ENCODE data around the gene LGI2.
"Not testable (repeated sequence)": the region's sequence is repeated elsewhere in the genome, so short reads cannot be mapped to it uniquely, and the experiment has no call there.

The LGI2 gene

GRCh38 chr4:25050370-25051078 is 19.8 kb upstream of the LGI2 start:
- no peak for DNase-seq (ENCODE audit: low read depth)

GRCh38 chr4:25043548-25043947 is 12.8 kb upstream of the LGI2 start:
- no peak for DNase-seq (ENCODE audit: low read depth)

DNA sequence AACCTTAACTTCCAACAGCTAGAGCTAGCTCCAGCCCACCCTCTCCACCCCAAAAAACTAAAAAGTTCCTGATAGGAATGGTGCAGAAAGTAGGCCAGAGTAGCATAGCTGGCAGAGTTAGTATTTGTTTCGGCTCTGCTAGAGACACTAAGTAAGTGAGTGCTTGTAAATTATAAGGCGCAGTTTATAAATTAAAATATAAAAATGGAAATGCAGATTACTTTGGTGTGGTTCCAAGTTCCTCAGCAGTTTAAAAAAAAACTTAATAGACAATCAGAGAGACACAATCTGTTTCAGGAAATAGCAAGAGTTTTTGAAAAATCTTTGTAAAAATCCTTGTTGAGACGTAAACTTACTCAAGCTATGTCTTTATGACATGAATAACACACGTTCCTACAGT is 2.8 kb upstream of the LGI2 start:
- no peak for DNase-seq (ENCODE audit: low read depth)

DNA sequence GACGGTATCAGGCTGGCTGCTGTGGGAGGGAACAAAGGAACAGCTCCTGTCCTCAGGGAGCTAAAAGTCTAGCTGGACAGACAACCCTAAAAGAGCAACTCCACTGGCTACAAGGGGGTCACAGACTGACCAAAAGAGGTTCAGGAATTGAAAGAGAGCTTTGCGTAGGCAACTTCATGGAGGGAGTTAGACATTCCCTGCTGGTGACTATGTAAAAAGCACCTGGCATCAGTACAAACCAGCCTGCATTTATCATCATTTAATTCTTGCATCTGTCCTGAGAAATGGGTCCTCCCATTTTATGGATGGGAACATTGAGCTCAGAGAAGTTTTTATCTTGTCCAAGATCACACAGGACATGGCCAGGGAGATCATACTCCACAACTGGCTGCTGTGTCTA is 1.4 kb upstream of the LGI2 start:
- no peak for DNase-seq (ENCODE audit: low read depth)

DNA sequence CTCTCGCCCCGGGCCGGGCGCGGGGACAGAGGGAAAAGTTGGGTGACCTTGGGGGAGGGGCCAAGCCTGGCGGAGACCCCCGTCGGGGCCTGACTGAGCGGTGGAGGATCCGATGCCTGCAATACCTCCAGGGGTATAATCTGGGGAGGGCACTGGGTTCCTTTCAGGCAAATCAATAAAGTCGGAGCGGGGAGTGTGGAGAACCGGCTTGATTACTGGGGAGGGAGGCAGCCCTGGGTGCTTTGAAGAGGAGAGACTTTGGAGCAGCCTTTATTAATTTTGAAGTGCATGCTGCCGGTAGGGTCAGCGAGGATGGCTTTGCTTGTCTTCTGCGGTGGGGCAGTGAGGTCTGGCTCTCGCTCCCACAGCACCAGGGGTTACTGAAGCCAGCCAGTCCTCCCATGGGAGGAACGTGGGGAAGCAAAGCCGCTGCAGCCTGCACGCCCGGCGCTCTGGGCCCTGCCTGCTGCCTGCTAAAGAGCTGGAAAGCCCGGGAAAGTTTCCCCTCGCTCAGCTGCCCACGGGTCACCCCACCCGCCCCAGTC is 403 bp upstream of the LGI2 start:
- DNase-seq (ENCODE audit: low read depth): no peak

DNA sequence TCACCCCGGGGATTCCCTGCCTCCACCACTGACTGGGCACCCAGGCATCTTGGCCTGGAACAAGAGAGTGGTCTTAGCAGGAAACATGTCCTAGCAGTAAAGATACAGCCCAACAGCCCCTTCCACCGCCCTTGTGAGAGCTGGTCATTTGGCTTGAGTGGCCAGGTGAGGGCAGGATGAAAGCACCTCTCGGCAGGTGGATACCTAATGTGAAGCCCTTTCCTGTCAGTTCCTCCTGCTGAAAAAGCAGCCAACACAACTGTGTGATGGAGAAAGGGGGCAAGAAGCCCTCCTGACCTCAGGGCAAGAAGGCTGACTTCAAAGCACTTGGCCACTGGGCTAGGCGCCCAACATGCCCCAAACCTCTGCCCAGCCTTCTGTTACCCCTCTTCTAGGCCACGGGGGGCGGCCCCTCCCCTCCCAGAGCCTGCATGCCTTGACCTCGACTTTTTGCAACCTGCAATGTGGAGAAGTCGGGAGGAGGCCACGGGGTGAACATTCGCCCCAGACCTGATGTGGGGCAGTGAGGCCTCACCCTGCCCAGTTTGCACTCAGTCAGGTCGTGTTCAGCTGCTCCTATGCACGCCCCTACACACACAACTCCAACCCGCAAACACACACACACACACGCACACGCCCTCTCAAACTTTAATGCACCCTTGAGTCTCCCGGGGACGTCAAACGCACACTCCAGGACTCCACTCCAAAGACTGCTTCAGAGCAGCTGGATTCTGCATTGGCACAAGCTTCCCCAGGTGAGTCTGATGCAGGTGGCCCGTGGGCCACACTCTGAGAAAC is 1.1 kb downstream of the LGI2 start:
- no peak for DNase-seq (ENCODE audit: low read depth)

DNA sequence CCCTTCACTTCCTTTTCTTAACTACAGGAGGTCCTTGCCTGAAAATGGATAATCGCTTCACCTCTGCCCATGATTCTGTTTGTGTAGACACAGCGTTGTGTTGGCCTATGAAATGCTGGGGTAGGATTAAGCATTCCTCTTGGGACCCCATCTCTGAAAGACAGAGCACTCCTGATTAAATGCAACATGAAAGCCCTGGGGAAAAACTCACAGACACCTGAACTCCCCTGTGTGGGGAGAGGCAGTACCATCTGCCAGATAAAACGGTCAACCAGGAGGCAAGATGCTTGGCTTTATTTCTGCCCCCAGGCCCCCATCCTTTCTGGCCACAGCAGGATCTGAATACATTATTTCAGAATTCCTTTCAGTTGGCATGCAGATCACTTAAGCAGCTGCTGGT is 1.9 kb downstream of the LGI2 start:
- no peak for DNase-seq (ENCODE audit: low read depth)

DNA sequence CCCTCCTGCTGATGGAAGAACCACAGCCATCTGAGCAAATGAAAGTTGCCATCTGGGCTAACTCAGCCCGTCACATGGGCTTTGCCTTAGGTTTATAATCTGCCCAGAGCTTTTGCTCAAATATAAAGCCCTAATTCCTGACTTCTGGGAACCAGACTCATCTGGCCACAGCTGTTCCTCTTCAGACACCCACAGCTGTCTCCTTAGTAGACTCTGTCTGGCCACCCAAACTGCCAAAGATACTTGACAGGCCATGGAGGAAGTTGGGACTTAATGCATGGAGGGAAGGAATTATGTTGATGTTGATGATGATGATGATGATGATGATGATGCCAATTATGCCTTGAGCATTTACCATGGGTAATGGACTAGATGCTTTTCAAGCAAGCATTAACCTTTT is 8.0 kb downstream of the LGI2 start:
- no peak for DNase-seq (ENCODE audit: low read depth)

DNA sequence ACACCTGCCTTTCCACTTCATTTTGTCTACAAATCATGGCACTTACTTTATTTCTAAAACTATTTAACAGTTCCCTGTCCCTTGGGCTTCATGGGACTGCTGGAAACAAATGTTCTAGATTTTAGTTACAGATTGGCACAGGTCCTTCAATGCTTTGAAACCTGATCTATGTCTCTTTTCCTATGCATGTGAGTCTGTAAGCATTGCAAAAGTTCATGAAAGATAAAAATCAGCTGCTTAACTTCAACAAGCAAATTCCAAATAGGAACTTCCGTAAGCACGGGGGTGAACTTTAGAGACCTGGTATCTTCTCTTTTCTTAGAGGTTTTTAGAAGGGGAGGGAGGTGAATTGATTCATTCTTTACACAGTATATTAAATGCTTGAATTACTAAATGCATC is 9.5 kb downstream of the LGI2 start:
- DNase-seq (ENCODE audit: low read depth): no peak

GRCh38 chr4:25020236-25020635 is 10.5 kb downstream of the LGI2 start:
- DNase-seq (ENCODE audit: low read depth): no peak

DNA sequence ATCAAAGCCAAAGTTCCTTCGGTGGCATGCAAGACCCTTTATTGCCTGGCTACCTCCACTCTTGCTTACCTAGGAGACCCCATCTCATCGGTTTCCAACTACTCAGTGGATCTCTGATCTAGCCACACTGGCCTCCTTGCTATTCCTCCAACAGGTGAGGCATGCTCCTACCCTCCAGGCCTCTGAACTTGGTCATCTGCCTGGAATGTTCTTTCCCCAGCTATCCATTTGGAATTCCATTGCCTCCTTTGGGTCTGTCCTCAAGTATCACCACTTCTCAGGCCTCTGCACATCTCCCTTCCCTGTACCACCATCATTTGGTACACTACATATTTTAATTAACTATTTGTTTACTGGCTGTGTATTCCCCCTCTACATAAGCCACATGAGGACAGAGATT is 11.2 kb downstream of the LGI2 start:
- DNase-seq (ENCODE audit: low read depth): no peak

GRCh38 chr4:25015012-25015411 is 15.7 kb downstream of the LGI2 start:
- DNase-seq (ENCODE audit: low read depth): no peak

DNA sequence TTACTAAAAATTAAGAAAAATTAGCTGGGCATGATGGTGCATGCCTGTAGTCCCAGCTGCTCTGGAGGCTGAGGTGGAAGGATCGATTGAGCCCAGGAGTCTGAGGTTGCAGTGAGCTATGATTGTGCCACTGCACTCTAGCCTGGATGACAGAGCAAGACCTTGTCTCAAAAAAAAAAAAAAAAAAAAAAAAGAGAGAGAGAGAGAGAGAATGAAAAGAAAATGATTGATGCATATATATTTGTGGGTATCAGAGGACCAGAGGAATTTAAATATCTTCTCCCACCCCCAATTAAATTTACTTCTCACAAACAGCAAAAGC is 16.1 kb downstream of the LGI2 start:
- DNase-seq (ENCODE audit: low read depth): not testable (repeated sequence)

- DNase-seq (ENCODE audit: low read depth): no peak
Observed at GRCh38 chr4:25013756-25014661, 16.7 kb downstream of the LGI2 start.

DNA sequence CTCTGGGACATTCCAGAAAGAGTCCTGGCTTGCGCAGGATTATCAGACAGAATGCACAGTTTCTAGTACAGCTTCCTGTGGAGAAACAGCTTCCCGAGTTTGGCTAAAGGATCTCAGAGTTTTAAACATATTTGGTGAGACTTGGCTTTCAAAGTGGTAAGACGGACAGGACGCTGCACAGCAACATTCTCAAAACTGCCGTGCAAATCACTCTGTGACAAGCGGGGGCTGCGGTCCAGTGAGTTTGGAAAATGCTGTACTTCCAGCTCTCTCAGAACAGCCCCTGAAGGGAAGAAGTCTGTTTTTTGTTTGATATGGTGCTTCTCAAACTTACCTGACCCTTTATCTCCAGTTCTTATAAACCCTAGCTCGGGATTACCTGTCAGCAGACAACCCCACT is 18.1 kb downstream of the LGI2 start:
- DNase-seq (ENCODE audit: low read depth): no peak

DNA sequence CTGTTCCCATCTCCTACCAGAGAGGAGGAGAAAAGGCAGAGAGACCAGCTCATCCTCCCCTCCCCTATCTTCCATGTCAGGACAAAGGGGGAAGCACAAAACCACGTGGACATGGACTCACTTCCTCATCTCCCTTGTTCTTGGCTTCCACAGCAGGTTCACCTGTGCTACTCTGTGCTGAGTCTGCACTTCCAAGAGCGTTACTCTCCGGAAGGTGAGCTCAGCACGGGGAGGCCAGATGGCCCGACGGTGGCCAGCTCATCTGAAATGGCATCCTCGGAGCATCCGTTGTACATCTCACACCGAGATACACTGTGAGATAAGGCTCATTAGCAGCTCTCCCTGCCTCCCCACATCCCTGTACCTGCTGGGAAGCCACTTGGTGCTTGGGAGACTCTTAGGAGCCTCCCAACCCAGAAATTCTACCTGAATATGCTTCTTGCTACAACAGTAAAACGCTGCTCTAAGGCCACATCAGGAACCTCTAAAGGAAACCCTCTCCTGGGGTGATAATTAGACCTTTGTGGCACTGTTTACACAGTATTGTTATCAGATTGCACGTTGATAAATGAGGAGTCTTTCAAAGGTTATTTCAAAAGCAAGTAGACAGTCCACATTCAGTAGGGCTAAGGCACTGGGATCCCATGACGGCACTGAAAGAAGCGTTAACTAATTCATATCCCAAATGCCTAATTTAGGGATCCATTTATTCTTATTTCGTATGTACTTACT is 19.4 kb downstream of the LGI2 start:
- no peak for DNase-seq (ENCODE audit: low read depth)

GRCh38 chr4:25007598-25007997 is 23.1 kb downstream of the LGI2 start:
- no peak for DNase-seq (ENCODE audit: low read depth)

DNA sequence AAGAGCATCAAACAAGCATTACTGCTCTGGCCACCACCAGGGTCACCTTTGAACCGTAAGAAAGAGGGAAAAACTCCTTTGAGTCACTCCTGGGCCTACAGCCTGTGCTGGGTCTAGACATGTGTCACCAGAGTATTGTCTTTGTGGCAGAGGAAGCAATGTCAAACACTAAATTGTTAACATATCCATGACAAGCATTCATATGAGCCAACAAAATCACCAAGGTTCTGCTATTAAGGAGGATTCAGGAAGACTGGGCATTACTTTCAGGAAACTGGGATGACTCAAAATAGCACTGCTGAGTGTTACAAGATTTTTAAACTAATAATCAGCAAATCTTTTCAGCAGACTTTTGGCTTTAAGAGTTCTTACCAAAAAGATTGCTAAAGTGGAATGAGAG is 28.1 kb downstream of the LGI2 start:
- no peak for DNase-seq (ENCODE audit: low read depth)

DNA sequence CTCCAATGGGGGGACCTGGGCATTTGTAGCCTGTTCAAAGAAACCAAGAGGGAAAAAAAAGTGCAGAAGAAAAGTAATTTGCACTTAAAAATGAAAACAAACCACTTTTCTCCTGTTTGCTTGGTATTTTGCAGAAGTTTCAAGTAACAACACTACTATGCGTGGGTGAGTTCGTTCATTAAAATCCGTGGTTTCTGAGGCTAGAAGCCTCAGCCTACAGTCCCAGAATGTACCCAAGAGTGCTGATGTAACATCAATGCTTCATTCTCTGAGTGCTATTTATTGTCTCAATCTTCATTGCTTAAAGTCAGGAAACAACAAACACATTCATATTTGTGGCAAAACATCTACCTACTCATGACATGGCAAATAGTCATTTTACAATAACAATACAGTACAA is 29.2 kb downstream of the LGI2 start:
- no peak for DNase-seq (ENCODE audit: low read depth)

GRCh38 chr4:25000639-25001038 is 30.1 kb downstream of the LGI2 start:
- no peak for DNase-seq (ENCODE audit: low read depth)

DNA sequence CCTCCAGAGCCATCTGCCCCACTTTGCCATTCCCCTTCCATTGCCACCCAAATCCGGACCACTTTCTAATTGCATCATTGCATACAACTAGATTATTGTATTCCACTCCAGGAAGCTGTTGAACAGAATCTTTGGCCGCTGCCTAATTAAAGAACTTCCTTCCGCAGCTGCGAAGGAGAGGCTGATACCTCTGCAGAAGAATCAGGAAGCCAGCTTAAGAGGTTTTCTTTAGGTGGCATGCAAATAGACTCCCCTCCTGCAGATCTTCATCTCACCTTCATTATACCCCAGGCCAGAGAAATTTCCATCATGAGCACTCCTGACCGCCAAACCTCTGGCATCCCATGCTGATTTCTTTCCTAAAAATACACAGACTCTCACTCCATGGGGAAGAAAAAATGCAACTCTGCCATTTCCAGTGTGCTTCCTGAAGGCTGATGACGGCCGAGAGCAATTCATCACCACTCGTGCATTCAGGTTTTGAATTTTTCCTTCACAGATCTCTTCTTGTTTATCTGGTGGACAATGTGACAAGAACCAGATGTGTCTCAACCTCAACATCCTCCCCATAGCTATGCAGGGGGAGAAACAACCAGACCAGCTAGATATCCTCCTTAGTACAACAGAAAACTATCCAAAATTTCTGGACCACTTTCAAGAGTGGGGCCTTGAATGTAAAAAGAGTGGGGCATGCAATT is 31.2 kb downstream of the LGI2 start:
- no peak for DNase-seq (ENCODE audit: low read depth)
